Measurements from ENCODE around the gene KIAA1671.

DNA sequence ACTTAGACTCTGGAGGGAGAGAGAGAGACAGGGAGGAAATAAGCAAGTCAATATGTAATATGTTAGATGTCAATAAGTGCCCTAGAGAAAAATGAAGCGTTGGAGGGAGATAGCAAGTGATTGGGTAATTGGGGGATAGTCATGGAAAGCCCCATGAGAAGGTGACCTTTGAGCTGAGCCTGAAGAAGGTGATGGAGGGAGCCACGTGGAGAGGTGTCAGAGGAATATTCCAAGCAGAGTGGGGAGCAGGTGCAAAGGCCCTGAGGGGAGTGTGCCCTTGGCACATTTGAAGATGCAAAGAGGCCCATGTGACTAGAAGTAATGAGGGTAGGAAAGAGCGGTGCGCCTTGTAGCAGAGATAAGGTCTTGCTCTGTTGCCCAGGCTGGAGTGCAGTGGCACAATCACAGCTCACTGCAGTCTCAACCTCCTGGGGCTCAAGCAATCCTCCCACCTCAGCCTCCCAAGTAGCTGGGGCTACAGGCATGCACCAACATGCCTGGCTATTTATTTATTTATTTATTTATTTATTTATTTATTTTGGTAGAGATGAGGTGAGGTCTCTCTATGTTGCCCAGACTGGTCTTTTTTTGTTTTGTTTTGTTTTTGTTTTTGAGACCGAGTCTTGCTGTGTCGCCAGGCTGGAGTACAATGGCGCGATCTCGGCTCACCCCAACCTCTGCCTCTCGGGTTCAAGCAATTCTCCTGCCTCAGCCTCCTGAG is 8.1 kb upstream of the KIAA1671 start:
- no peak for TF ChIP-seq GATA2 (IDR thresholded peaks at IDR 0.05; ENCODE audit: low read depth, low read length)
- TF ChIP-seq GATA3 (IDR thresholded peaks at IDR 0.05; ENCODE audit: low read depth, low read length): no peak
